ENCODE measurements around the gene PNMA6E.

- no peak for TF ChIP-seq CTCF (IDR thresholded peaks at IDR 0.05)
- no peak for TF ChIP-seq POLR2A (IDR thresholded peaks at IDR 0.05)
These were observed 29.9 kb downstream of the PNMA6E start for GRCh38 chrX:153371256-153371655.
